Mucosa of gallbladder (tissue), 1 donor: ENCODE data around the gene SPATA24. TPM values are rescaled to one million over a fixed set of nuclear protein-coding genes. Genes with fewer than 3 reads are reported as not detected.
"Not testable (repeated sequence)": the region's sequence is repeated elsewhere in the genome, so short reads cannot be mapped to it uniquely, and the experiment has no call there.

Experiments
- DNase-seq: peaks from one replicate; pipeline ENCODE4 v3.0.0-alpha.2; 2020; ENCODE audit warnings: low spot score
- total RNA-seq: library from RNA; stranded (reverse); gene quantifications from one replicate; pipeline ENCODE4 v1.2.1, GENCODE V29; 2021
- donor health status: DM: no; HTN: no; CAD: no.

Gene SPATA24
- 7.3 TPM for total RNA-seq

- DNase-seq: peak; percentile 98
Measured at GRCh38 chr5:139403787-139404483, at the start of gene SPATA24. Gene SPATA24 (minus strand): TSS chr5:139404089. CDS start chr5:139404060, 29 bp downstream.

GRCh38 chr5:139451878-139452660 is 48.2 kb upstream of the SPATA24 start:
- DNase-seq: no peak

GRCh38 chr5:139451176-139451575 is 47.3 kb upstream of the SPATA24 start:
- DNase-seq: no peak

- no peak for DNase-seq
Measured at GRCh38 chr5:139446956-139447779, 43.3 kb upstream of the SPATA24 start.

- no peak for DNase-seq
Measured at GRCh38 chr5:139445325-139446170, 41.7 kb upstream of the SPATA24 start.

- DNase-seq: no peak
Measured at GRCh38 chr5:139443831-139444453, 40.1 kb upstream of the SPATA24 start.

- not testable (repeated sequence) for DNase-seq
Measured at GRCh38 chr5:139440416-139440815, 36.5 kb upstream of the SPATA24 start.

- DNase-seq: peak; percentile 93
Measured at GRCh38 chr5:139439013-139439903, 35.4 kb upstream of the SPATA24 start, which contains the start of gene DNAJC18. Gene DNAJC18 (minus strand): TSS chr5:139439525. CDS start chr5:139439445, 80 bp downstream.

- DNase-seq: no peak
Measured at GRCh38 chr5:139438707-139439012, 34.8 kb upstream of the SPATA24 start.

- DNase-seq: no peak
Measured at GRCh38 chr5:139435676-139436075, 31.8 kb upstream of the SPATA24 start.

GRCh38 chr5:139431706-139432105 is 27.8 kb upstream of the SPATA24 start:
- no peak for DNase-seq

GRCh38 chr5:139430015-139430414 is 26.1 kb upstream of the SPATA24 start:
- no peak for DNase-seq

- no peak for DNase-seq
Measured at GRCh38 chr5:139426203-139426885, 22.5 kb upstream of the SPATA24 start.

GRCh38 chr5:139425497-139425896 is 21.6 kb upstream of the SPATA24 start:
- DNase-seq: no peak

GRCh38 chr5:139422307-139422893 is 18.5 kb upstream of the SPATA24 start:
- DNase-seq: peak; percentile 74

GRCh38 chr5:139419226-139420192 is 15.6 kb upstream of the SPATA24 start:
- no peak for DNase-seq

- DNase-seq: no peak
Measured at GRCh38 chr5:139418793-139419192, 14.9 kb upstream of the SPATA24 start.

- no peak for DNase-seq
Measured at GRCh38 chr5:139417214-139417613, 13.3 kb upstream of the SPATA24 start.
